HG03045 (cell line): ENCODE data around the gene VARS2.
"Not testable (repeated sequence)": the region's sequence is repeated elsewhere in the genome, so short reads cannot be mapped to it uniquely, and the experiment has no call there.

ENCODE experiments used
- ATAC-seq: cut with Tn5 transposase; IDR thresholded peaks from one replicate; pipeline ENCODE4 v1.9.1; 2021; ENCODE audit warnings: mild to moderate bottlenecking, moderate library complexity; ENCODE audit not compliant: unreplicated experiment

Gene VARS2

GRCh38 chr6:30898750-30899360 lies 15.2 kb upstream of the VARS2 start:
- no peak for ATAC-seq

GRCh38 chr6:30900863-30901417 lies 13.1 kb upstream of the VARS2 start:
- no peak for ATAC-seq

- ATAC-seq: no peak
These were observed 12.6 kb upstream of the VARS2 start for GRCh38 chr6:30901436-30901835.

GRCh38 chr6:30902196-30902595 lies 11.8 kb upstream of the VARS2 start:
- not testable (repeated sequence) for ATAC-seq

- no peak for ATAC-seq
These were observed 11.3 kb upstream of the VARS2 start for GRCh38 chr6:30902709-30903108.

GRCh38 chr6:30903236-30903635 lies 10.8 kb upstream of the VARS2 start:
- no peak for ATAC-seq

GRCh38 chr6:30907290-30907757 lies 6.7 kb upstream of the VARS2 start:
- not testable (repeated sequence) for ATAC-seq

- ATAC-seq: peak; percentile 90
These were observed 6.1 kb upstream of the VARS2 start, which contains the start of gene GTF2H4 for GRCh38 chr6:30907758-30908591. Gene GTF2H4, plus strand, starts transcription at chr6:30908207.

GRCh38 chr6:30908700-30909099 lies 5.3 kb upstream of the VARS2 start:
- ATAC-seq: no peak

- ATAC-seq: not testable (repeated sequence)
These were observed 3.6 kb upstream of the VARS2 start for GRCh38 chr6:30910473-30910872.

GRCh38 chr6:30912746-30913520 lies 1.1 kb upstream of the VARS2 start:
- ATAC-seq: no peak

- peak; percentile 25 for ATAC-seq
These were observed 340 bp upstream of the VARS2 start for GRCh38 chr6:30913721-30914075.

- no peak for ATAC-seq
These were observed 984 bp downstream of the VARS2 start for GRCh38 chr6:30914854-30915590.

- no peak for ATAC-seq
These were observed 1.5 kb downstream of the VARS2 start for GRCh38 chr6:30915591-30915946.

GRCh38 chr6:30917041-30917440 lies 3.0 kb downstream of the VARS2 start:
- no peak for ATAC-seq

- ATAC-seq: no peak
These were observed 3.4 kb downstream of the VARS2 start for GRCh38 chr6:30917487-30917886.

- ATAC-seq: no peak
These were observed 4.6 kb downstream of the VARS2 start for GRCh38 chr6:30918670-30919069.

- ATAC-seq: no peak
These were observed 8.4 kb downstream of the VARS2 start for GRCh38 chr6:30922447-30922852.

GRCh38 chr6:30924040-30924627 lies 10.1 kb downstream of the VARS2 start:
- not testable (repeated sequence) for ATAC-seq

GRCh38 chr6:30926644-30927043 lies 12.6 kb downstream of the VARS2 start:
- ATAC-seq: no peak
